ENCODE results near the gene CHD2.

GRCh38 chr15:93048426-93048721 is 148.2 kb downstream of the CHD2 start:
- TF ChIP-seq CTCF (conservative IDR thresholded peaks at IDR 0.05; ENCODE audit: low read length) (no peak), EZH2phosphoT487 (IDR thresholded peaks at IDR 0.05; ENCODE audit: borderline replicate concordance) (no peak)

All from Loucy (cell line).